H9 (cell line): ENCODE measurements around the gene BEX4. TPM values are rescaled to one million over a fixed set of nuclear protein-coding genes. Genes with fewer than 3 reads are reported as not detected.

Experiments used
- DNase-seq: peaks from one replicate; pipeline ENCODE4 v3.0.0-alpha.2; 2017
- H2AFZ ChIP-seq: one replicate; pipeline ENCODE4 v1.6.1; 2013; ENCODE audit warnings: mild to moderate bottlenecking, low read length, control low read depth, moderate library complexity
- H2AK5ac ChIP-seq: 2 replicates; pipeline ENCODE4 v1.6.1; 2013; ENCODE audit warnings: low read length, control low read depth, mixed read lengths; ENCODE audit not compliant: insufficient read length
- H2BK120ac ChIP-seq: one replicate; pipeline ENCODE4 v1.6.1; 2013; ENCODE audit warnings: low read depth, mild to moderate bottlenecking, low read length, control low read depth, inconsistent platforms; ENCODE audit not compliant: poor library complexity, severe bottlenecking
- H2BK12ac ChIP-seq: 2 replicates; pipeline ENCODE4 v1.6.1; 2013; ENCODE audit warnings: low read length, control low read depth, mixed read lengths, low read depth; ENCODE audit not compliant: insufficient read length
- H2BK15ac ChIP-seq: 2 replicates; pipeline ENCODE4 v1.6.1; 2013; ENCODE audit warnings: low read depth, low read length, control low read depth
- H2BK20ac ChIP-seq: one replicate; pipeline ENCODE4 v1.6.1; 2013; ENCODE audit warnings: low read depth, mild to moderate bottlenecking, low read length, control low read depth, inconsistent platforms; ENCODE audit not compliant: poor library complexity, severe bottlenecking
- H2BK5ac ChIP-seq: 2 replicates; pipeline ENCODE4 v1.6.1; 2013; ENCODE audit warnings: low read length, control low read depth, mixed read lengths; ENCODE audit not compliant: insufficient read length
- H3K14ac ChIP-seq: 2 replicates; pipeline ENCODE4 v1.6.1; 2013; ENCODE audit warnings: low read length, control low read depth; ENCODE audit not compliant: insufficient read depth
- H3K18ac ChIP-seq: 2 replicates; pipeline ENCODE4 v1.6.1; 2013; ENCODE audit warnings: low read depth, mild to moderate bottlenecking, mixed read lengths, low read length, control low read depth; ENCODE audit not compliant: insufficient read length
- H3K23ac ChIP-seq: 2 replicates; pipeline ENCODE4 v1.6.1; 2013; ENCODE audit warnings: low read length, control low read depth, mixed read lengths, low read depth; ENCODE audit not compliant: insufficient read length
- H3K23me2 ChIP-seq: 2 replicates; pipeline ENCODE4 v1.6.1; 2013; ENCODE audit warnings: low read depth, mild to moderate bottlenecking, mixed read lengths, low read length, control low read depth; ENCODE audit not compliant: insufficient read length, poor library complexity, severe bottlenecking
- H3K27ac ChIP-seq: 2 replicates; pipeline ENCODE4 v1.5.1; 2013; ENCODE audit warnings: low read length, control low read depth, mixed read lengths, low read depth; ENCODE audit not compliant: insufficient read length
- H3K27me3 ChIP-seq: 2 replicates; pipeline ENCODE4 v1.6.1; 2013; ENCODE audit warnings: low read length, control low read depth, inconsistent platforms; ENCODE audit not compliant: insufficient read depth
- H3K4ac ChIP-seq: 2 replicates; pipeline ENCODE4 v1.6.1; 2013; ENCODE audit warnings: low read depth, mild to moderate bottlenecking, control low read depth, inconsistent platforms, low read length, moderate library complexity
- H3K4me1 ChIP-seq: 2 replicates; pipeline ENCODE4 v1.6.1; 2013; ENCODE audit warnings: low read length, control low read depth, inconsistent platforms; ENCODE audit not compliant: insufficient read depth
- H3K4me2 ChIP-seq: 2 replicates; pipeline ENCODE4 v1.6.1; 2013; ENCODE audit warnings: low read length, control low read depth, mixed read lengths; ENCODE audit not compliant: insufficient read length, insufficient read depth
- H3K56ac ChIP-seq: 2 replicates; pipeline ENCODE4 v1.6.1; 2013; ENCODE audit warnings: low read depth, mild to moderate bottlenecking, mixed read lengths, low read length, control low read depth; ENCODE audit not compliant: insufficient read length
- H3K79me1 ChIP-seq: 2 replicates; pipeline ENCODE4 v1.6.1; 2013; ENCODE audit warnings: low read depth, mild to moderate bottlenecking, moderate library complexity, low read length, control low read depth, inconsistent platforms; ENCODE audit not compliant: insufficient read depth, poor library complexity, severe bottlenecking
- H3K79me2 ChIP-seq: 2 replicates; pipeline ENCODE4 v1.6.1; 2013; ENCODE audit warnings: low read length, control low read depth, inconsistent platforms; ENCODE audit not compliant: insufficient read depth
- H3K9ac ChIP-seq: 2 replicates; pipeline ENCODE4 v1.6.1; 2013; ENCODE audit warnings: low read length, control low read depth, mixed read lengths; ENCODE audit not compliant: insufficient read length; ENCODE audit errors: extremely low read depth
- H3K9me3 ChIP-seq: one replicate; pipeline ENCODE4 v1.6.1; 2013; ENCODE audit warnings: low read depth, low read length, inconsistent platforms; ENCODE audit not compliant: control insufficient read depth
- H3T11ph ChIP-seq: one replicate; pipeline ENCODE4 v1.6.1; 2013; ENCODE audit warnings: mild to moderate bottlenecking, low read length, control low read depth, inconsistent platforms
- H4K20me1 ChIP-seq: one replicate; pipeline ENCODE4 v1.6.1; 2013; ENCODE audit not compliant: control insufficient read depth, insufficient read length, insufficient read depth
- H4K5ac ChIP-seq: 2 replicates; pipeline ENCODE4 v1.6.1; 2013; ENCODE audit warnings: low read depth, mild to moderate bottlenecking, mixed read lengths, low read length, control low read depth; ENCODE audit not compliant: insufficient read length
- H4K8ac ChIP-seq: replicated peaks from 2 replicates; pipeline ENCODE4 v1.6.1; 2013; ENCODE audit warnings: low read length, control low read depth, mixed read lengths, low read depth; ENCODE audit not compliant: insufficient read length
- H4K91ac ChIP-seq: 2 replicates; pipeline ENCODE4 v1.6.1; 2013; ENCODE audit warnings: low read depth, mild to moderate bottlenecking, moderate library complexity, mixed read lengths, low read length, control low read depth; ENCODE audit not compliant: insufficient read length
- H3K27ac Mint-ChIP-seq, 3 experiments: 2 replicates in 2 of 3; 3 replicates in 1 of 3; pipeline ENCODE4 v1.8.0; 2020 to 2021; ENCODE audit warnings: mixed read lengths in 3 of 3, mild to moderate bottlenecking in 1 of 3, moderate library complexity in 1 of 3
- H3K27me3 Mint-ChIP-seq: 2 replicates; pipeline ENCODE4 v1.8.0; 2021; ENCODE audit warnings: low read depth, mild to moderate bottlenecking, moderate library complexity, mixed read lengths
- H3K36me3 Mint-ChIP-seq, 3 experiments: 2 replicates in 2 of 3; 3 replicates in 1 of 3; pipeline ENCODE4 v1.8.0; 2020 to 2021; ENCODE audit warnings: low read depth in 3 of 3, mixed read lengths in 3 of 3; ENCODE audit not compliant: insufficient read depth in 1 of 3
- H3K4me1 Mint-ChIP-seq, 2 experiments: 2 replicates each; pipeline ENCODE4 v1.8.0; 2020; ENCODE audit warnings: mixed read lengths in 2 of 2
- H3K4me3 Mint-ChIP-seq, 2 experiments: 2 replicates in 1 of 2; 3 replicates in 1 of 2; pipeline ENCODE4 v1.8.0; 2020 to 2021; ENCODE audit warnings: mild to moderate bottlenecking in 2 of 2, mixed read lengths in 2 of 2, moderate library complexity in 1 of 2
- H3K9me3 Mint-ChIP-seq, 2 experiments: 2 replicates in 1 of 2; 3 replicates in 1 of 2; pipeline ENCODE4 v1.8.0; 2020; ENCODE audit warnings: mild to moderate bottlenecking in 2 of 2, mixed read lengths in 2 of 2, moderate library complexity in 1 of 2
- CTCF ChIP-seq: fragments of 200-600 bp; sonication (generic); conservative IDR thresholded peaks from 3 replicates; pipeline ENCODE4 v1.8.0; 2021; ENCODE audit warnings: antibody characterized with exemption, mild to moderate bottlenecking
- WGBS: extraction: QIAGEN DNeasy Blood & Tissue Kit; methylation state at CpG from one replicate; pipeline ENCODE4 v1.1.7; 2013; ENCODE audit warnings: missing lambda C conversion rate, low lambda C conversion rate, mixed read lengths; ENCODE audit not compliant: insufficient read length; ENCODE audit errors: extremely low coverage; 5-methylcytosine and 5-hydroxymethylcytosine counted together
- total RNA-seq: library from RNA; stranded (reverse); gene quantifications from 2 replicates; pipeline ENCODE4 v1.2.1, GENCODE V29; 2021

The BEX4 gene
- total RNA-seq, 1 experiment from 2014 or later, result 48.2 TPM

DNA sequence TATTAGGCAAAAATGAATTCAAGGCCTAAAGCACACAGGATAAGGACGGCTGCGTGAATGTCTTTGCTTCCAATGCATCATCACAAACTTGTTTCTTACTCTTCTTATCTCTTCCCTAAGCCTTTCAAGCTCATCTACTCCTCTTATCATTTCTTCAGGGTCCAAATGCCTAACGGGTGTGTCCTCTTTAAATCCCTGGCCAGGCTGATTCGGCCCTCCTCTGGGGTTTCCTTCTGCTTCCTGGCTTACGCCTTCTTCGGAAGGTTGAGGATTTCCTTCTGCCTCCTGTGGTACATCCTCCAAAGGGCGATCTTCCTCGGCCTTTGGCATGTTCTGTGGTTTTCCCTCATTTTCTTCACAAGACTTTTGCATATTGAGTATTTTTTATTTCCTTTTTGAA is 38.7 kb downstream of the BEX4 start:
- Histone ChIP-seq H2BK5ac (no peak overlapping the region), H2AFZ (no peak overlapping the region), H4K5ac (no peak overlapping the region), H3K27me3 (no peaks in the 10 kb centered on the region), H3K27ac (peak overlapping the region; percentile 77), H3K79me2 (no peaks in the 10 kb centered on the region), H4K8ac (no peak overlapping the region), H3K14ac (no peak overlapping the region), H3K4me1 (0 out of 2 replicates have a peak, but pooled peaks cover 2% of the 10 kb centered on the region), H3K79me1 (no peaks in the 10 kb centered on the region), H4K20me1 (no peaks in the 10 kb centered on the region), H3K56ac (no peak overlapping the region), H2BK12ac (no peak overlapping the region), H3T11ph (no peak overlapping the region), H3K18ac (no peak overlapping the region), H3K23ac (no peak overlapping the region), H3K4me2 (peak overlapping the region; percentile 58), H2BK20ac (no peak overlapping the region), H3K9ac (peak overlapping the region; percentile 81), H2BK120ac (no peak overlapping the region), H2AK5ac (no peak overlapping the region), H3K23me2 (peaks cover 4% of the 10 kb centered on the region), H4K91ac (no peak overlapping the region), H3K9me3 (no peaks in the 10 kb centered on the region), H3K4ac (no peak overlapping the region), H2BK15ac (no peak overlapping the region)
- Mint-ChIP-seq H3K9me3 (peaks cover 2 to 49% of the 10 kb centered on the region in 2 experiments; a peak in 4 of 5 replicates), H3K27ac (peak overlapping the region; percentile 97 to 99 (median 98)), H3K4me3 (peak overlapping the region; percentile 82 to 89), H3K4me1 (peaks cover 7 to 20% of the 10 kb centered on the region in 2 experiments; a peak in 3 of 4 replicates), H3K27me3 (peaks cover 1% of the 10 kb centered on the region; the same call in 1 of the 2 replicates), H3K36me3 (peaks cover 16 to 19% (median 17%) of the 10 kb centered on the region in 3 experiments)
- no peak for TF ChIP-seq CTCF
- no CpG with 5 or more reads among the region's 8 CpGs for WGBS
- no peak for DNase-seq
